Placental pericyte (primary cell): ENCODE measurements around the gene MON2. TPM values are rescaled to one million over a fixed set of nuclear protein-coding genes. Genes with fewer than 3 reads are reported as not detected.

Experiments
- small RNA-seq: library from RNA; depleted of rRNA; stranded (forward); fragments of <200 nt; gene quantifications from one replicate; pipeline ENCODE3, GENCODE V24; 2012; ENCODE audit warnings: low replicate concordance
- total RNA-seq: library from RNA; depleted of rRNA; stranded (reverse); fragments of >200 nt; gene quantifications from 2 replicates; pipeline ENCODE4 v1.2.3, GENCODE V29; 2012

Gene MON2, protein sequence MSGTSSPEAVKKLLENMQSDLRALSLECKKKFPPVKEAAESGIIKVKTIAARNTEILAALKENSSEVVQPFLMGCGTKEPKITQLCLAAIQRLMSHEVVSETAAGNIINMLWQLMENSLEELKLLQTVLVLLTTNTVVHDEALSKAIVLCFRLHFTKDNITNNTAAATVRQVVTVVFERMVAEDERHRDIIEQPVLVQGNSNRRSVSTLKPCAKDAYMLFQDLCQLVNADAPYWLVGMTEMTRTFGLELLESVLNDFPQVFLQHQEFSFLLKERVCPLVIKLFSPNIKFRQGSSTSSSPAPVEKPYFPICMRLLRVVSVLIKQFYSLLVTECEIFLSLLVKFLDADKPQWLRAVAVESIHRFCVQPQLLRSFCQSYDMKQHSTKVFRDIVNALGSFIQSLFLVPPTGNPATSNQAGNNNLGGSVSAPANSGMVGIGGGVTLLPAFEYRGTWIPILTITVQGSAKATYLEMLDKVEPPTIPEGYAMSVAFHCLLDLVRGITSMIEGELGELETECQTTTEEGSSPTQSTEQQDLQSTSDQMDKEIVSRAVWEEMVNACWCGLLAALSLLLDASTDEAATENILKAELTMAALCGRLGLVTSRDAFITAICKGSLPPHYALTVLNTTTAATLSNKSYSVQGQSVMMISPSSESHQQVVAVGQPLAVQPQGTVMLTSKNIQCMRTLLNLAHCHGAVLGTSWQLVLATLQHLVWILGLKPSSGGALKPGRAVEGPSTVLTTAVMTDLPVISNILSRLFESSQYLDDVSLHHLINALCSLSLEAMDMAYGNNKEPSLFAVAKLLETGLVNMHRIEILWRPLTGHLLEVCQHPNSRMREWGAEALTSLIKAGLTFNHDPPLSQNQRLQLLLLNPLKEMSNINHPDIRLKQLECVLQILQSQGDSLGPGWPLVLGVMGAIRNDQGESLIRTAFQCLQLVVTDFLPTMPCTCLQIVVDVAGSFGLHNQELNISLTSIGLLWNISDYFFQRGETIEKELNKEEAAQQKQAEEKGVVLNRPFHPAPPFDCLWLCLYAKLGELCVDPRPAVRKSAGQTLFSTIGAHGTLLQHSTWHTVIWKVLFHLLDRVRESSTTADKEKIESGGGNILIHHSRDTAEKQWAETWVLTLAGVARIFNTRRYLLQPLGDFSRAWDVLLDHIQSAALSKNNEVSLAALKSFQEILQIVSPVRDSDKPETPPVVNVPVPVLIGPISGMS (N-terminal part only)
- 49.7 and 62.0 TPM in 2 replicates for total RNA-seq

DNA sequence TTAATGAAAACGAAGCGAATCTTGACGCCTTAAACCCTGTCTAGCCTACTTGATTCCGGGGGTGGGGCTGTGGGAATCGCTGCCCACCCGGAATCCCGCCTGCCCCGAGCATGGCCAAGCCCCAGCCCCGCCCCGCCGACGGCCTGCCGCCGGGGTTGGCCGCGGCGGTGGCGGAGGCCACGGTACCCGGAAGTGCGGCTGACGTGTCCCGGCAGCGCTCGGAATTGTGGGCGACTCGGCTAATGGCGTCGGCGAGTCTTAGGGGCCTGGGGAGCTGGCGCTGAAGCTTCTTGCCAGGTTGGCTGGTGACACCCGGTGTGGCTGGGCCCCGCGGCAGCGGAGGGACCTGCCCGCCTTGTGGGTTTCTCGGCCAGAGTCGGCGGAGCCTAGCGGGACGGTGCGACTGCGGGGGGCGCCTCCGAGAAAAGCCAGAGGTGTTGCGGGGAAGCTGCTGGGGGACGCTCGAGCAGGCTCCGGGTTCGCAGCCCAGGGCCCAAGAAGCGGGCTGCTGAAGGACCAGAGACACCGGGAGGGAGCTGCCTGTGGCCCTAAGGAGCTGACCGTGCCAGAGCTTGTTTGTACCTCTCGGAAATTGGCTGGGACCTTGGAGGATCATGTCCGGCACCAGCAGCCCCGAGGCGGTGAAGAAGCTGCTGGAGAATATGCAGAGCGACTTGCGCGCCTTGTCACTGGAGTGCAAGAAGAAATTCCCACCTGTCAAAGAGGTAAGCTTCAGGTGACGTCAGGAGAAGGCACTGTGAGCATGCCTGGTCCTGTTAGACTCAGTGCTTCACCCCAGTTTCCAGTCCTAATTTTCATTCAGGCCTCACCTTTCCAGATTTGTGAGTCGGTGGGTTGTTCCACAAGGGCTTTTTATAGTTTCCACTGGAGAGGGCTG, at the start of gene MON2:
MON2 (plus strand) TSS at position 233 of the 898 bp plus-strand sequence; CDS start at position 615, 382 bp downstream.

Small RNA genes lying within 50 kb of the gene (small RNA-seq; reads per million reads assigned to genes)
- 1,025 reads per million, percentile 99 among the genes with 10 or more reads in this experiment for gene MIRLET7I
- gene RNU6-399P: not detected

Other genes with a start within 250 kb of the MON2 start
- 53.2 and 61.4 TPM in 2 replicates for gene USP15, start 206.4 kb upstream of the MON2 start, total RNA-seq